LNCAP (cell line): ENCODE data around the gene NSFL1C.

Source experiments
- CTCF ChIP-seq: fragments of 450-650 bp; IDR thresholded peaks from 2 replicates; pipeline ENCODE4 v1.5.1; 2017; ENCODE audit warnings: mild to moderate bottlenecking

Gene NSFL1C

GRCh38 chr20:1491281-1491840 is 24.7 kb upstream of the NSFL1C start, which contains the start of gene SIRPB2:
SIRPB2 (minus strand) TSS chr20:1491420; CDS start chr20:1491359, 61 bp downstream.
- no peak for TF ChIP-seq CTCF

- TF ChIP-seq CTCF: no peak
These were observed 24.1 kb upstream of the NSFL1C start for GRCh38 chr20:1490643-1491195.

GRCh38 chr20:1489764-1490436 is 23.3 kb upstream of the NSFL1C start:
- no peak for TF ChIP-seq CTCF

GRCh38 chr20:1489325-1489724 is 22.7 kb upstream of the NSFL1C start:
- TF ChIP-seq CTCF: no peak

- TF ChIP-seq CTCF: no peak
These were observed 19.9 kb upstream of the NSFL1C start for GRCh38 chr20:1486566-1486965.

- TF ChIP-seq CTCF: no peak
These were observed 17.9 kb upstream of the NSFL1C start for GRCh38 chr20:1484438-1485116.

GRCh38 chr20:1479831-1480595 is 13.4 kb upstream of the NSFL1C start:
- no peak for TF ChIP-seq CTCF
